HCT116 (cell line): ENCODE data around the gene PRR16. TPM values are rescaled to one million over a fixed set of nuclear protein-coding genes. Genes with fewer than 3 reads are reported as not detected.

ENCODE experiments used
- ATAC-seq: fragments of 200-7000 bp; cut with Tn5 transposase; 2 replicates; pipeline ENCODE4 v1.9.1; 2020; ENCODE audit warnings: mild to moderate bottlenecking, moderate library complexity
- BruUV-seq: library from RNA; stranded (reverse); fragments of 400-500 nt; replicated peaks from 2 replicates; lab custom pipeline; 2021; lab: Mats Ljungman, UMichigan
- CTCF ChIA-PET: fragments of 300-600 bp; sonication (Branson Sonifier 250); formaldehyde crosslinking; loops from one replicate; lab custom pipeline; 2021; ENCODE audit warnings: antibody characterized with exemption; lab: Charles Lee
- POLR2A ChIA-PET: fragments of 300-600, 350-600 bp; sonication (Branson Sonifier 250); formaldehyde crosslinking; loops from one replicate; lab custom pipeline; 2021; ENCODE audit warnings: antibody characterized with exemption; lab: Charles Lee
- RAD21 ChIA-PET, 2 experiments: fragments of 300-600 bp; sonication (Branson Sonifier 250); formaldehyde crosslinking; loops; one replicate each; lab custom pipeline; 2023; ENCODE audit warnings: low total read pairs in 2 of 2; ENCODE audit not compliant: uncharacterized antibody in 2 of 2, unreplicated experiment in 2 of 2, low non-redundant PET in 1 of 2; lab: Charles Lee
- DNase-seq: peaks from one replicate; pipeline ENCODE4 v3.0.0-alpha.2; 2010; ENCODE audit warnings: low read depth, low spot score
- H2AFZ ChIP-seq: fragments of 200-600 bp; shearing (Covaris generic), sonication (generic); 2 replicates; pipeline ENCODE4 v1.6.1; 2017; ENCODE audit warnings: low read depth, mixed run types, mixed read lengths, antibody characterized with exemption, low read length; ENCODE audit not compliant: poor library complexity, severe bottlenecking
- H3K27ac ChIP-seq: 2 replicates; pipeline ENCODE4 v1.5.1; 2012; ENCODE audit warnings: low read depth, low read length
- H3K27me3 ChIP-seq: fragments of 200-600 bp; sonication (generic); 2 replicates; pipeline ENCODE4 v1.6.1; 2016; ENCODE audit warnings: mixed run types, low read length, mixed read lengths; ENCODE audit not compliant: insufficient read depth
- H3K36me3 ChIP-seq, 2 experiments: fragments of 200-500 bp in 1 of 2; fragments of 200-600 bp in 1 of 2; sonication (Bioruptor generic) in 1 of 2; sonication (generic) in 1 of 2; 2 replicates each; pipeline versions ENCODE4 v1.5.1 to v1.6.1; 2014 to 2016; ENCODE audit warnings: low read length in 2 of 2, inconsistent platforms in 1 of 2, mixed read lengths in 1 of 2, mixed run types in 1 of 2; ENCODE audit not compliant: insufficient read depth in 2 of 2, control insufficient read depth in 1 of 2
- H3K4me1 ChIP-seq, 2 experiments: fragments of 200-600 bp in 1 of 2; sonication (generic) in 1 of 2; 2 replicates each; pipeline versions ENCODE4 v1.5.1 to v1.6.1; 2012 to 2017; ENCODE audit warnings: low read length in 2 of 2, inconsistent platforms in 1 of 2, mild to moderate bottlenecking in 1 of 2, mixed read lengths in 1 of 2, mixed run types in 1 of 2, moderate library complexity in 1 of 2; ENCODE audit not compliant: insufficient read depth in 2 of 2, control insufficient read depth in 1 of 2
- H3K4me2 ChIP-seq: fragments of 200-600 bp; sonication (generic); 2 replicates; pipeline ENCODE4 v1.6.1; 2017; ENCODE audit warnings: mixed run types, low read length, mixed read lengths
- H3K4me3 ChIP-seq, 2 experiments: fragments of 200-600 bp in 1 of 2; sonication (generic) in 1 of 2; replicated peaks in 1 of 2; 2 replicates each; pipeline ENCODE4 v1.5.1; 2011 to 2016; ENCODE audit warnings: low read length in 2 of 2, control low read depth in 1 of 2, low read depth in 1 of 2, mild to moderate bottlenecking in 1 of 2, mixed read lengths in 1 of 2, mixed run types in 1 of 2
- H3K79me2 ChIP-seq: fragments of 200-600 bp; sonication (generic); 2 replicates; pipeline ENCODE4 v1.6.1; 2017; ENCODE audit warnings: mild to moderate bottlenecking, mixed run types, low read length, moderate library complexity, mixed read lengths; ENCODE audit not compliant: insufficient read depth
- H3K9ac ChIP-seq: fragments of 200-600 bp; sonication (generic); 2 replicates; pipeline ENCODE4 v1.6.1; 2016; ENCODE audit warnings: low read length, mixed read lengths
- H3K9me2 ChIP-seq: fragments of 200-600 bp; sonication (generic), shearing (Covaris generic); 2 replicates; pipeline ENCODE4 v1.6.1; 2017; ENCODE audit warnings: mixed run types, mild to moderate bottlenecking, moderate library complexity; ENCODE audit not compliant: insufficient read depth
- H3K9me3 ChIP-seq, 2 experiments: fragments of 200-500 bp in 1 of 2; fragments of 200-600 bp in 1 of 2; sonication (Bioruptor generic) in 1 of 2; sonication (generic) in 1 of 2; 2 replicates each; pipeline ENCODE4 v1.6.1; 2014 to 2017; ENCODE audit warnings: low read length in 2 of 2, mixed read lengths in 2 of 2, inconsistent platforms in 1 of 2, low read depth in 1 of 2, mild to moderate bottlenecking in 1 of 2, mixed run types in 1 of 2, moderate library complexity in 1 of 2; ENCODE audit not compliant: control insufficient read depth in 1 of 2, insufficient read depth in 1 of 2
- H4K20me1 ChIP-seq: fragments of 200-600 bp; sonication (generic), shearing (Covaris generic); 2 replicates; pipeline ENCODE4 v1.6.1; 2017; ENCODE audit warnings: mixed run types, mild to moderate bottlenecking, moderate library complexity; ENCODE audit not compliant: insufficient read depth
- CBX3 ChIP-seq: IDR thresholded peaks from 2 replicates; pipeline ENCODE4 v1.6.1; 2012; ENCODE audit warnings: low read depth
- CEBPB ChIP-seq: IDR thresholded peaks from 2 replicates; pipeline ENCODE4 v1.6.1; 2012; ENCODE audit warnings: low read depth
- EGR1 ChIP-seq: IDR thresholded peaks from 2 replicates; pipeline ENCODE4 v1.6.1; 2012; ENCODE audit warnings: low read depth
- ELF1 ChIP-seq: IDR thresholded peaks from 2 replicates; pipeline ENCODE4 v1.6.1; 2012; ENCODE audit warnings: low read depth, borderline replicate concordance
- EZH2 ChIP-seq: fragments of 200-600 bp; sonication (generic); IDR thresholded peaks from 2 replicates; pipeline ENCODE4 v1.6.1; 2017; ENCODE audit warnings: antibody characterized with exemption, mixed run types
- EZH2phosphoT487 ChIP-seq: fragments of 200-600 bp; IDR thresholded peaks from 2 replicates; pipeline ENCODE4 v1.6.1; 2018; ENCODE audit warnings: antibody characterized with exemption, borderline replicate concordance
- FOSL1 ChIP-seq: IDR thresholded peaks from 2 replicates; pipeline ENCODE4 v1.6.1; 2012; ENCODE audit warnings: low read depth
- JUND ChIP-seq: IDR thresholded peaks from 2 replicates; pipeline ENCODE4 v1.6.1; 2012
- POLR2A ChIP-seq: IDR thresholded peaks from 2 replicates; pipeline ENCODE4 v1.7.0; 2011; ENCODE audit warnings: borderline replicate concordance; ENCODE audit not compliant: insufficient read depth, insufficient read length; ENCODE audit errors: extremely low read depth
- POLR2AphosphoS5 ChIP-seq: IDR thresholded peaks from 2 replicates; pipeline ENCODE4 v1.6.1; 2011; ENCODE audit warnings: mild to moderate bottlenecking, low read depth, low read length, moderate library complexity
- RAD21 ChIP-seq: IDR thresholded peaks from 2 replicates; pipeline ENCODE4 v1.6.1; 2012; ENCODE audit warnings: low read depth, mild to moderate bottlenecking
- SP1 ChIP-seq: IDR thresholded peaks from 2 replicates; pipeline ENCODE4 v1.6.1; 2012; ENCODE audit warnings: low read depth
- SRF ChIP-seq: IDR thresholded peaks from 2 replicates; pipeline ENCODE4 v1.6.1; 2012; ENCODE audit warnings: low read depth
- TCF7L2 ChIP-seq: IDR thresholded peaks from 2 replicates; pipeline ENCODE4 v1.7.0; 2011; ENCODE audit warnings: borderline replicate concordance, inconsistent platforms; ENCODE audit not compliant: insufficient read depth, insufficient read length; ENCODE audit errors: extremely low read depth
- YY1 ChIP-seq: IDR thresholded peaks from 2 replicates; pipeline ENCODE4 v1.6.1; 2011; ENCODE audit warnings: low read length, low read depth, moderate library complexity, mild to moderate bottlenecking; ENCODE audit not compliant: insufficient replicate concordance; ENCODE audit errors: extremely low read depth
- ZNF274 ChIP-seq: fragments of 200-500 bp; sonication (Bioruptor generic); IDR thresholded peaks from 2 replicates; pipeline ENCODE4 v1.6.1; 2014; ENCODE audit warnings: mild to moderate bottlenecking, low read depth, low read length, inconsistent platforms
- intact Hi-C: fragments of 100-400 bp; cut with micrococcal nuclease; formaldehyde crosslinking; loops from 2 replicates; pipeline ENCODE4 v1.10.0; 2022
- total RNA-seq: library from RNA; stranded (reverse); gene quantifications from one replicate; pipeline ENCODE4 v1.2.1, GENCODE V29; 2021; ENCODE audit not compliant: unreplicated experiment
- TF ChIP-seq, protein P1 (sequence below): IDR thresholded peaks from 2 replicates; pipeline ENCODE4 v1.6.1; 2011; ENCODE audit warnings: mild to moderate bottlenecking, low read length, moderate library complexity; ENCODE audit not compliant: insufficient replicate concordance; ENCODE audit errors: extremely low read depth
- TF ChIP-seq, protein P2 (sequence below): IDR thresholded peaks from 2 replicates; pipeline ENCODE4 v1.6.1; 2012
- TF ChIP-seq, protein P3 (sequence below): IDR thresholded peaks from 2 replicates; pipeline ENCODE4 v1.6.1; 2012; ENCODE audit warnings: low read depth
- TF ChIP-seq, protein P4 (sequence below): IDR thresholded peaks from 2 replicates; pipeline ENCODE4 v1.6.1; 2012

PRR16 gene
- total RNA-seq, 1 experiment from 2014 or later = 0.42 TPM

DNA sequence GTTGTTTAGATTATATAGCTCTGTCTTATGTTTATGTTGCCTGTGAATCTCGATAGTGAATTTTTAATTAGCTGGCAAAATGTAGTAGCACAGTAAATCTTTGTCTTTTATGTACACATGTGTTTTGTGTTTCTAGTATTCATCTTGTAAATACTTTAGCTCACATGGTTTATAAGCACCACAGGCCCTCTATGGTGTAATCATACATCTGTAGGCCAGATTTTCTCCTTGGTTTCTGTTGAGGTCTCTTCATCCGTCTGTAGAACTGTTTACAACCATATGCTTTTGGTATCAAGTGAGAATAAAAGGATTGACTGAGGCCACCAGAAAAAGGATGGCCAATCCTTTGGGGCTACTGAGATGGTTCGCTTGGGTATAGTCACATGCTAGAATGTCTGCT, 45.0 kb downstream of the PRR16 start:
- Histone ChIP-seq H3K27me3 (no peaks in the 10 kb centered on the region), H4K20me1 (no peaks in the 10 kb centered on the region), H3K4me1 (no peaks in the 10 kb centered on the region), H3K4me2 (no peak overlapping the region), H3K9ac (no peak overlapping the region), H2AFZ (no peak overlapping the region), H3K36me3 (no peaks in the 10 kb centered on the region), H3K4me3 (no peak overlapping the region), H3K9me3 (no peaks in the 10 kb centered on the region), H3K27ac (no peak overlapping the region), H3K79me2 (no peaks in the 10 kb centered on the region), H3K9me2 (no peaks in the 10 kb centered on the region)
- no peak for DNase-seq
- RAD21 ChIA-PET = no interaction called here
- ATAC-seq = no peak
- TF ChIP-seq ZNF274 (no peak), SRF (no peak), SP1 (no peak), ELF1 (no peak), EGR1 (no peak), TCF7L2 (no peak), POLR2A (no peak), CBX3 (no peak), YY1 (no peak), POLR2AphosphoS5 (no peak), JUND (no peak), EZH2phosphoT487 (no peak), FOSL1 (no peak), EZH2 (no peak), CEBPB (no peak), RAD21 (no peak)
- TF ChIP-seq, protein P1, sequence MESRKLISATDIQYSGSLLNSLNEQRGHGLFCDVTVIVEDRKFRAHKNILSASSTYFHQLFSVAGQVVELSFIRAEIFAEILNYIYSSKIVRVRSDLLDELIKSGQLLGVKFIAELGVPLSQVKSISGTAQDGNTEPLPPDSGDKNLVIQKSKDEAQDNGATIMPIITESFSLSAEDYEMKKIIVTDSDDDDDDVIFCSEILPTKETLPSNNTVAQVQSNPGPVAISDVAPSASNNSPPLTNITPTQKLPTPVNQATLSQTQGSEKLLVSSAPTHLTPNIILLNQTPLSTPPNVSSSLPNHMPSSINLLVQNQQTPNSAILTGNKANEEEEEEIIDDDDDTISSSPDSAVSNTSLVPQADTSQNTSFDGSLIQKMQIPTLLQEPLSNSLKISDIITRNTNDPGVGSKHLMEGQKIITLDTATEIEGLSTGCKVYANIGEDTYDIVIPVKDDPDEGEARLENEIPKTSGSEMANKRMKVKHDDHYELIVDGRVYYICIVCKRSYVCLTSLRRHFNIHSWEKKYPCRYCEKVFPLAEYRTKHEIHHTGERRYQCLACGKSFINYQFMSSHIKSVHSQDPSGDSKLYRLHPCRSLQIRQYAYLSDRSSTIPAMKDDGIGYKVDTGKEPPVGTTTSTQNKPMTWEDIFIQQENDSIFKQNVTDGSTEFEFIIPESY = no peak
- TF ChIP-seq, protein P2, sequence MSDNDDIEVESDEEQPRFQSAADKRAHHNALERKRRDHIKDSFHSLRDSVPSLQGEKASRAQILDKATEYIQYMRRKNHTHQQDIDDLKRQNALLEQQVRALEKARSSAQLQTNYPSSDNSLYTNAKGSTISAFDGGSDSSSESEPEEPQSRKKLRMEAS = no peak
- TF ChIP-seq, protein P3, sequence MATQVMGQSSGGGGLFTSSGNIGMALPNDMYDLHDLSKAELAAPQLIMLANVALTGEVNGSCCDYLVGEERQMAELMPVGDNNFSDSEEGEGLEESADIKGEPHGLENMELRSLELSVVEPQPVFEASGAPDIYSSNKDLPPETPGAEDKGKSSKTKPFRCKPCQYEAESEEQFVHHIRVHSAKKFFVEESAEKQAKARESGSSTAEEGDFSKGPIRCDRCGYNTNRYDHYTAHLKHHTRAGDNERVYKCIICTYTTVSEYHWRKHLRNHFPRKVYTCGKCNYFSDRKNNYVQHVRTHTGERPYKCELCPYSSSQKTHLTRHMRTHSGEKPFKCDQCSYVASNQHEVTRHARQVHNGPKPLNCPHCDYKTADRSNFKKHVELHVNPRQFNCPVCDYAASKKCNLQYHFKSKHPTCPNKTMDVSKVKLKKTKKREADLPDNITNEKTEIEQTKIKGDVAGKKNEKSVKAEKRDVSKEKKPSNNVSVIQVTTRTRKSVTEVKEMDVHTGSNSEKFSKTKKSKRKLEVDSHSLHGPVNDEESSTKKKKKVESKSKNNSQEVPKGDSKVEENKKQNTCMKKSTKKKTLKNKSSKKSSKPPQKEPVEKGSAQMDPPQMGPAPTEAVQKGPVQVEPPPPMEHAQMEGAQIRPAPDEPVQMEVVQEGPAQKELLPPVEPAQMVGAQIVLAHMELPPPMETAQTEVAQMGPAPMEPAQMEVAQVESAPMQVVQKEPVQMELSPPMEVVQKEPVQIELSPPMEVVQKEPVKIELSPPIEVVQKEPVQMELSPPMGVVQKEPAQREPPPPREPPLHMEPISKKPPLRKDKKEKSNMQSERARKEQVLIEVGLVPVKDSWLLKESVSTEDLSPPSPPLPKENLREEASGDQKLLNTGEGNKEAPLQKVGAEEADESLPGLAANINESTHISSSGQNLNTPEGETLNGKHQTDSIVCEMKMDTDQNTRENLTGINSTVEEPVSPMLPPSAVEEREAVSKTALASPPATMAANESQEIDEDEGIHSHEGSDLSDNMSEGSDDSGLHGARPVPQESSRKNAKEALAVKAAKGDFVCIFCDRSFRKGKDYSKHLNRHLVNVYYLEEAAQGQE = no peak
- TF ChIP-seq, protein P4, sequence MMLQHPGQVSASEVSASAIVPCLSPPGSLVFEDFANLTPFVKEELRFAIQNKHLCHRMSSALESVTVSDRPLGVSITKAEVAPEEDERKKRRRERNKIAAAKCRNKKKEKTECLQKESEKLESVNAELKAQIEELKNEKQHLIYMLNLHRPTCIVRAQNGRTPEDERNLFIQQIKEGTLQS = no peak
- no TSS peak for BruUV-seq
- POLR2A ChIA-PET = no interaction called here
- CTCF ChIA-PET = no interaction called here
- intact Hi-C loops = no loop called here
